Measurements from ENCODE around the gene AOAH. TPM values are rescaled to one million over a fixed set of nuclear protein-coding genes. Genes with fewer than 3 reads are reported as not detected.
A peak's percentile ranks its signal among the peaks of the same experiment; 100 is the strongest.

AOAH gene
- total RNA-seq, 1 experiment from 2014 or later, result 1.3 TPM

- Histone ChIP-seq H3K36me3 (no peaks in the 10 kb centered on the region), H3K4me1 (no peaks in the 10 kb centered on the region), H3K9me3 (replicated peaks) (no peaks in the 10 kb centered on the region), H3K4me3 (no peak overlapping the region), H3K27ac (no peak overlapping the region), H3K27me3 (no peaks in the 10 kb centered on the region)
- peak in 1 of 2 experiments; percentile 30 for DNase-seq
These were observed 57.1 kb downstream of the AOAH start for GRCh38 chr7:36667007-36667745.

- no peak for DNase-seq
- H3K36me3 ChIP-seq, result no peaks in the 10 kb centered on the region
- no peaks in the 10 kb centered on the region for H3K9me3 ChIP-seq (replicated peaks)
- H3K4me3 ChIP-seq, result no peak overlapping the region
- no peaks in the 10 kb centered on the region for H3K27me3 ChIP-seq
- no peak overlapping the region for H3K27ac ChIP-seq
- peaks cover 10% of the 10 kb centered on the region for H3K4me1 ChIP-seq
These were observed 60.8 kb downstream of the AOAH start for GRCh38 chr7:36663481-36663880.

GRCh38 chr7:36661135-36661840, 63.0 kb downstream of the AOAH start:
- Histone ChIP-seq H3K4me1 (peaks cover 15% of the 10 kb centered on the region), H3K9me3 (replicated peaks) (no peaks in the 10 kb centered on the region), H3K4me3 (no peak overlapping the region), H3K27me3 (no peaks in the 10 kb centered on the region), H3K36me3 (no peaks in the 10 kb centered on the region), H3K27ac (no peak overlapping the region)
- no peak for DNase-seq

- H3K9me3 ChIP-seq (replicated peaks), result no peaks in the 10 kb centered on the region
- H3K36me3 ChIP-seq, result no peaks in the 10 kb centered on the region
- peak overlapping the region; percentile 61; the same call in 1 of the 2 replicates for H3K27ac ChIP-seq
- no peak overlapping the region for H3K4me3 ChIP-seq
- no peaks in the 10 kb centered on the region for H3K27me3 ChIP-seq
- no peak for DNase-seq
- H3K4me1 ChIP-seq, result peaks cover 15% of the 10 kb centered on the region
These were observed 64.5 kb downstream of the AOAH start for GRCh38 chr7:36659638-36660341.

- no peaks in the 10 kb centered on the region for H3K9me3 ChIP-seq (replicated peaks)
- H3K4me1 ChIP-seq, result peaks cover 20% of the 10 kb centered on the region
- H3K27me3 ChIP-seq, result no peaks in the 10 kb centered on the region
- no peak overlapping the region for H3K4me3 ChIP-seq
- no peaks in the 10 kb centered on the region for H3K36me3 ChIP-seq
- DNase-seq, result peak; percentile 63 to 87
- peak overlapping the region; percentile 61 for H3K27ac ChIP-seq
These were observed 65.2 kb downstream of the AOAH start for GRCh38 chr7:36659172-36659516.

GRCh38 chr7:36658335-36659171, 65.7 kb downstream of the AOAH start:
- H3K36me3 ChIP-seq, result no peaks in the 10 kb centered on the region
- H3K9me3 ChIP-seq (replicated peaks), result no peaks in the 10 kb centered on the region
- peak overlapping the region; percentile 61 for H3K27ac ChIP-seq
- H3K4me3 ChIP-seq, result no peak overlapping the region
- H3K4me1 ChIP-seq, result peaks cover 24% of the 10 kb centered on the region
- no peaks in the 10 kb centered on the region for H3K27me3 ChIP-seq
- peak; percentile 27 to 49 for DNase-seq

GRCh38 chr7:36657036-36657660, 67.1 kb downstream of the AOAH start:
- peaks cover 34% of the 10 kb centered on the region for H3K4me1 ChIP-seq
- H3K27me3 ChIP-seq, result no peaks in the 10 kb centered on the region
- no peak overlapping the region for H3K4me3 ChIP-seq
- no peak for DNase-seq
- H3K27ac ChIP-seq, result no peak overlapping the region
- no peaks in the 10 kb centered on the region for H3K36me3 ChIP-seq
- no peaks in the 10 kb centered on the region for H3K9me3 ChIP-seq (replicated peaks)

GRCh38 chr7:36654436-36654835, 69.9 kb downstream of the AOAH start:
- DNase-seq, result no peak
- H3K36me3 ChIP-seq, result no peaks in the 10 kb centered on the region
- H3K9me3 ChIP-seq (replicated peaks), result no peaks in the 10 kb centered on the region
- H3K27me3 ChIP-seq, result no peaks in the 10 kb centered on the region
- H3K4me3 ChIP-seq, result no peak overlapping the region
- H3K4me1 ChIP-seq, result peaks cover 34% of the 10 kb centered on the region
- no peak overlapping the region for H3K27ac ChIP-seq

GRCh38 chr7:36653663-36654355, 70.5 kb downstream of the AOAH start:
- DNase-seq, result peak; percentile 46 to 59
- no peak overlapping the region for H3K4me3 ChIP-seq
- no peaks in the 10 kb centered on the region for H3K36me3 ChIP-seq
- peaks cover 28% of the 10 kb centered on the region for H3K4me1 ChIP-seq
- H3K27ac ChIP-seq, result no peak overlapping the region
- no peaks in the 10 kb centered on the region for H3K27me3 ChIP-seq
- no peaks in the 10 kb centered on the region for H3K9me3 ChIP-seq (replicated peaks)

GRCh38 chr7:36653008-36653662, 71.2 kb downstream of the AOAH start:
- Histone ChIP-seq H3K36me3 (no peaks in the 10 kb centered on the region), H3K4me1 (peaks cover 21% of the 10 kb centered on the region), H3K4me3 (no peak overlapping the region), H3K27ac (no peak overlapping the region), H3K9me3 (replicated peaks) (no peaks in the 10 kb centered on the region), H3K27me3 (no peaks in the 10 kb centered on the region)
- DNase-seq, result peak; percentile 38 to 59

- Histone ChIP-seq H3K9me3 (replicated peaks) (no peaks in the 10 kb centered on the region), H3K27ac (no peak overlapping the region), H3K36me3 (no peaks in the 10 kb centered on the region), H3K4me3 (no peak overlapping the region), H3K4me1 (peaks cover 19% of the 10 kb centered on the region), H3K27me3 (no peaks in the 10 kb centered on the region)
- no peak for DNase-seq
These were observed 71.9 kb downstream of the AOAH start for GRCh38 chr7:36652431-36652830.

GRCh38 chr7:36651404-36651803, 72.9 kb downstream of the AOAH start:
- H3K27me3 ChIP-seq, result no peaks in the 10 kb centered on the region
- no peaks in the 10 kb centered on the region for H3K9me3 ChIP-seq (replicated peaks)
- DNase-seq, result no peak
- H3K27ac ChIP-seq, result no peak overlapping the region
- peaks cover 19% of the 10 kb centered on the region for H3K4me1 ChIP-seq
- H3K4me3 ChIP-seq, result no peak overlapping the region
- no peaks in the 10 kb centered on the region for H3K36me3 ChIP-seq

GRCh38 chr7:36650766-36651312, 73.5 kb downstream of the AOAH start:
- no peaks in the 10 kb centered on the region for H3K27me3 ChIP-seq
- H3K27ac ChIP-seq, result no peak overlapping the region

More at GRCh38 chr7:36650766-36651312, 73.5 kb downstream of the AOAH start:
- Histone ChIP-seq H3K4me3 (no peak overlapping the region), H3K4me1 (peaks cover 19% of the 10 kb centered on the region), H3K36me3 (no peaks in the 10 kb centered on the region), H3K9me3 (replicated peaks) (no peaks in the 10 kb centered on the region)
- no peak for DNase-seq
